HepG2 (cell line): ENCODE measurements around the gene FOXN3. TPM values are rescaled to one million over a fixed set of nuclear protein-coding genes. Genes with fewer than 3 reads are reported as not detected.

Experiments used
- ARNT ChIP-seq: fragments of 450-650 bp; IDR thresholded peaks from 2 replicates; pipeline ENCODE4 v1.6.1; 2017
- FOXA1 ChIP-seq, 2 experiments: fragments of 450-650 bp in 1 of 2; sonication (generic) in 1 of 2; formaldehyde crosslinking in 1 of 2; IDR thresholded peaks; 2 replicates each; pipeline versions ENCODE4 v1.4.0 to v1.6.1; 2016 to 2020; ENCODE audit warnings: missing genetic modification reagents in 1 of 2
- GABPB1 ChIP-seq: IDR thresholded peaks from 2 replicates; pipeline ENCODE4 v1.6.1; 2016; ENCODE audit warnings: mild to moderate bottlenecking, missing genetic modification reagents, moderate library complexity, missing compliant biosample characterization
- HDAC2 ChIP-seq: sonication (generic); formaldehyde crosslinking; IDR thresholded peaks from 2 replicates; pipeline ENCODE4 v1.4.0; 2020; ENCODE audit warnings: missing genetic modification reagents
- HHEX ChIP-seq: IDR thresholded peaks from 2 replicates; pipeline ENCODE4 v1.6.1; 2016; ENCODE audit warnings: control low read depth
- HNF4A ChIP-seq: sonication (generic); formaldehyde crosslinking; IDR thresholded peaks from 2 replicates; pipeline ENCODE4 v1.4.0; 2020; ENCODE audit warnings: missing genetic modification reagents
- KDM5A ChIP-seq: fragments of 200-600 bp; sonication (generic); IDR thresholded peaks from 2 replicates; pipeline ENCODE4 v1.7.0; 2018; ENCODE audit warnings: antibody characterized with exemption, mild to moderate bottlenecking, low read length, borderline replicate concordance
- MED1 ChIP-seq: sonication (generic); formaldehyde crosslinking; IDR thresholded peaks from 2 replicates; pipeline ENCODE4 v1.4.0; 2020; ENCODE audit warnings: missing genetic modification reagents
- NCOA5 ChIP-seq: sonication (generic); formaldehyde crosslinking; IDR thresholded peaks from 2 replicates; pipeline ENCODE4 v1.4.0; 2020; ENCODE audit warnings: missing genetic modification reagents
- NFKBIZ ChIP-seq: IDR thresholded peaks from 2 replicates; pipeline ENCODE4 v1.6.1; 2018; ENCODE audit warnings: missing genetic modification reagents, missing compliant biosample characterization
- NPAS2 ChIP-seq: sonication (generic); formaldehyde crosslinking; IDR thresholded peaks from 2 replicates; pipeline ENCODE4 v1.8.0; 2022; ENCODE audit warnings: mild to moderate bottlenecking, missing genetic modification reagents, borderline replicate concordance
- RARG ChIP-seq: sonication (generic); formaldehyde crosslinking; IDR thresholded peaks from 2 replicates; pipeline ENCODE4 v1.4.0; 2020; ENCODE audit warnings: low read depth, mild to moderate bottlenecking, missing genetic modification reagents
- RFXAP ChIP-seq: sonication (generic); formaldehyde crosslinking; IDR thresholded peaks from 2 replicates; pipeline ENCODE4 v1.4.0; 2020; ENCODE audit warnings: missing genetic modification reagents, borderline replicate concordance
- SOX5 ChIP-seq: IDR thresholded peaks from 2 replicates; pipeline ENCODE4 v1.6.1; 2016; ENCODE audit warnings: borderline replicate concordance
- STAG1 ChIP-seq: sonication (generic); formaldehyde crosslinking; IDR thresholded peaks from 2 replicates; pipeline ENCODE4 v1.4.0; 2020; ENCODE audit warnings: missing genetic modification reagents
- XRCC5 ChIP-seq: fragments of 200-400 bp; formaldehyde crosslinking; optimal IDR thresholded peaks from 2 replicates; pipeline ENCODE3; 2017; ENCODE audit warnings: mild to moderate bottlenecking, low read length
- ZFYVE20 ChIP-seq: sonication (generic); formaldehyde crosslinking; IDR thresholded peaks from 2 replicates; pipeline ENCODE4 v1.8.0; 2023; ENCODE audit warnings: low read depth, mild to moderate bottlenecking, moderate library complexity, missing genetic modification reagents, borderline replicate concordance
- ZNF572 ChIP-seq: sonication (generic); formaldehyde crosslinking; IDR thresholded peaks from 2 replicates; pipeline ENCODE4 v1.5.1; 2020; ENCODE audit warnings: mild to moderate bottlenecking, missing genetic modification reagents
- ZNF7 ChIP-seq: IDR thresholded peaks from 2 replicates; pipeline ENCODE4 v1.6.1; 2016; ENCODE audit warnings: missing biosample characterization, missing genetic modification reagents
- ZNF777 ChIP-seq: sonication (generic); formaldehyde crosslinking; IDR thresholded peaks from 2 replicates; pipeline ENCODE4 v1.4.0; 2020; ENCODE audit warnings: missing genetic modification reagents
- ZNF780A ChIP-seq: sonication (generic); formaldehyde crosslinking; IDR thresholded peaks from 2 replicates; pipeline ENCODE4 v1.8.0; 2022; ENCODE audit warnings: mild to moderate bottlenecking, missing genetic modification reagents, moderate library complexity
- ZSCAN20 ChIP-seq: sonication (generic); formaldehyde crosslinking; IDR thresholded peaks from 2 replicates; pipeline ENCODE4 v1.4.0; 2020; ENCODE audit warnings: missing genetic modification reagents, mild to moderate bottlenecking, borderline replicate concordance
- polyA plus RNA-seq, 8 experiments: library from polyadenylated mRNA; depleted of rRNA in 3 of 8; stranded (reverse) in 7 of 8; unstranded in 1 of 8; fragments of >200 nt; fragmentation: Illumina TruSeq in 4 of 8; extraction: Trizol in 4 of 8; gene quantifications; 2 replicates each; pipeline versions ENCODE4 v1.2.1 to v1.2.3, GENCODE V29; 2011 to 2016; ENCODE audit warnings: low read depth in 4 of 8, missing spikeins in 1 of 8, mixed read lengths in 1 of 8; ENCODE audit not compliant: insufficient read depth in 1 of 8
- total RNA-seq, 5 experiments: library from RNA; depleted of rRNA; stranded (reverse); fragments of >200 nt; fragmentation: Illumina TruSeq; extraction: Trizol; gene quantifications; 2 replicates each; pipeline ENCODE4 v1.2.3, GENCODE V29; 2016; ENCODE audit warnings: low read depth in 1 of 5
- TF ChIP-seq, protein P1 (sequence below): sonication (generic); formaldehyde crosslinking; IDR thresholded peaks from 2 replicates; pipeline ENCODE4 v1.4.0; 2020; ENCODE audit warnings: missing genetic modification reagents
- TF ChIP-seq, protein P2 (sequence below): IDR thresholded peaks from 2 replicates; pipeline ENCODE4 v1.6.1; 2016; ENCODE audit warnings: missing biosample characterization, missing genetic modification reagents, low read depth
- TF ChIP-seq, protein P3 (sequence below): sonication (generic); formaldehyde crosslinking; IDR thresholded peaks from 2 replicates; pipeline ENCODE4 v1.4.0; 2020; ENCODE audit warnings: missing genetic modification reagents, borderline replicate concordance
- TF ChIP-seq, protein P4 (sequence below): sonication (generic); formaldehyde crosslinking; IDR thresholded peaks from 2 replicates; pipeline ENCODE4 v1.4.0; 2020; ENCODE audit warnings: missing genetic modification reagents, mild to moderate bottlenecking, borderline replicate concordance

Gene FOXN3
- total and polyA plus RNA-seq, 2 of the 13 experiments (the other 11 are each of a cell fraction or from before 2014, with no cell fraction given): 32.4 to 70.2 TPM

DNA sequence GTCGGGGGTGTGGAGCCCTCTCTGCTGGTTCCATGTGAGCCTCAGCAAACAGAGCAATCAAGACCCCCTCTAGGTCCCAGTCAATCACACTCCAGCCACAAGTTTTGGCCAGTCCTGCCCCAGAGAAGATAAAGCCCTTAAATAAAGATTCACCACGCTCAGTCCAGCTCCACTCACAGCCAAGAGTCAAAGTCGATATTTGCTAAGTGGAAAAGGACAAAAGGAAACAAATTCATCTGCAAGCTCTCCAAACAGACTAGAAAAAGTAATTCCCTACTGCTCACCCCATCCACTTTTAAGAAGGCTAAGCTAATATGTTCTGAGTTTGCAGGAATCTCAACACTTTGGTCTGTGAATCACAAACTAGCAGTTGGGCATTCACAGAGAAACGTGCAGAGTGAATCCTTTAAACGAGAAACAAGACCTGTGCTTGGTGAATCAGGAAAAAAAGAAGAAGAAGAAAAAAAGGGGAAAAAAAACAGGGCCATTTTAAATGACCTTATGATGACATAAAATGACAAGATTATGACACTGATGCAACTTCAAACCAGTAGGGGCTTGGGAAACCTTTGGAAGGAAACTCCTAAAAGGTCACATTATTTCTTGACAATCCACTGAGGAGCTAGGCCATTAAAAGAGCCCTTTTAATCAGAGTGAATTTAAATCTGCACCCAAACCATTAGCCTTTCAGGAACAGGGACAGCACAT lies 41.8 kb upstream of the FOXN3 start (continued):
- peak; percentile 89 for TF ChIP-seq HNF4A (CRISPR knock-in tag)
- TF ChIP-seq FOXA1 (IDR thresholded peaks at IDR 0.05): no peak
- peak; percentile 52 for TF ChIP-seq FOXA1 (CRISPR knock-in tag; IDR thresholded peaks at IDR 0.05)
- peak; percentile 71; the same call in 1 of the 2 replicates for TF ChIP-seq HDAC2 (CRISPR knock-in tag)
- no peak for TF ChIP-seq NPAS2 (CRISPR knock-in tag)
- no peak for TF ChIP-seq RFXAP
- no peak for TF ChIP-seq ZNF780A (CRISPR knock-in tag)
- TF ChIP-seq RARG (CRISPR knock-in tag): no peak
- TF ChIP-seq ZFYVE20 (CRISPR knock-in tag): no peak
- no peak for TF ChIP-seq ZNF777 (CRISPR knock-in tag)
- no peak for TF ChIP-seq ZSCAN20 (CRISPR knock-in tag)
- TF ChIP-seq ARNT: no peak
- no peak for TF ChIP-seq NFKBIZ
- no peak for TF ChIP-seq GABPB1
- TF ChIP-seq SOX5: peak; percentile 84
- TF ChIP-seq STAG1 (CRISPR knock-in tag): no peak; the same call in 1 of the 2 replicates
- no peak for TF ChIP-seq ZNF572 (CRISPR knock-in tag)
- TF ChIP-seq, protein P1, sequence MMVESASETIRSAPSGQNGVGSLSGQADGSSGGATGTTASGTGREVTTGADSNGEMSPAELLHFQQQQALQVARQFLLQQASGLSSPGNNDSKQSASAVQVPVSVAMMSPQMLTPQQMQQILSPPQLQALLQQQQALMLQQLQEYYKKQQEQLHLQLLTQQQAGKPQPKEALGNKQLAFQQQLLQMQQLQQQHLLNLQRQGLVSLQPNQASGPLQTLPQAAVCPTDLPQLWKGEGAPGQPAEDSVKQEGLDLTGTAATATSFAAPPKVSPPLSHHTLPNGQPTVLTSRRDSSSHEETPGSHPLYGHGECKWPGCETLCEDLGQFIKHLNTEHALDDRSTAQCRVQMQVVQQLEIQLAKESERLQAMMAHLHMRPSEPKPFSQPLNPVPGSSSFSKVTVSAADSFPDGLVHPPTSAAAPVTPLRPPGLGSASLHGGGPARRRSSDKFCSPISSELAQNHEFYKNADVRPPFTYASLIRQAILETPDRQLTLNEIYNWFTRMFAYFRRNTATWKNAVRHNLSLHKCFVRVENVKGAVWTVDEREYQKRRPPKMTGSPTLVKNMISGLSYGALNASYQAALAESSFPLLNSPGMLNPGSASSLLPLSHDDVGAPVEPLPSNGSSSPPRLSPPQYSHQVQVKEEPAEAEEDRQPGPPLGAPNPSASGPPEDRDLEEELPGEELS (CRISPR knock-in tag): peak; percentile 63; the same call in 1 of the 2 replicates
- TF ChIP-seq, protein P2, sequence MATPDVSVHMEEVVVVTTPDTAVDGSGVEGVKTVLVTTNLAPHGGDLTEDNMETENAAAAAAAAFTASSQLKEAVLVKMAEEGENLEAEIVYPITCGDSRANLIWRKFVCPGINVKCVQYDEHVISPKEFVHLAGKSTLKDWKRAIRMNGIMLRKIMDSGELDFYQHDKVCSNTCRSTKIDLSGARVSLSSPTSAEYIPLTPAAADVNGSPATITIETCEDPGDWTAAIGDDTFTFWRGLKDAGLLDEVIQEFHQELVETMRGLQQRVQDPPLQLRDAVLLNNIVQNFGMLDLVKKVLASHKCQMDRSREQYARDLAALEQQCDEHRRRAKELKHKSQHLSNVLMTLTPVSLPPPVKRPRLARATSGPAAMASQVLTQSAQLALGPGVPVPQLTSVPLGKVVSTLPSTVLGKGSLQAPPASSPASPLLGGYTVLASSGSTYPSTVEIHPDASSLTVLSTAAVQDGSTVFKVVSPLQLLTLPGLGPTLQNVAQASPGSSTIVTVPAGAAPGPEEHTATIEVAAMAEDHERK: no peak
- TF ChIP-seq KDM5A: no peak
- peak; percentile 42; the same call in 1 of the 2 replicates for TF ChIP-seq MED1
- TF ChIP-seq, protein P3, sequence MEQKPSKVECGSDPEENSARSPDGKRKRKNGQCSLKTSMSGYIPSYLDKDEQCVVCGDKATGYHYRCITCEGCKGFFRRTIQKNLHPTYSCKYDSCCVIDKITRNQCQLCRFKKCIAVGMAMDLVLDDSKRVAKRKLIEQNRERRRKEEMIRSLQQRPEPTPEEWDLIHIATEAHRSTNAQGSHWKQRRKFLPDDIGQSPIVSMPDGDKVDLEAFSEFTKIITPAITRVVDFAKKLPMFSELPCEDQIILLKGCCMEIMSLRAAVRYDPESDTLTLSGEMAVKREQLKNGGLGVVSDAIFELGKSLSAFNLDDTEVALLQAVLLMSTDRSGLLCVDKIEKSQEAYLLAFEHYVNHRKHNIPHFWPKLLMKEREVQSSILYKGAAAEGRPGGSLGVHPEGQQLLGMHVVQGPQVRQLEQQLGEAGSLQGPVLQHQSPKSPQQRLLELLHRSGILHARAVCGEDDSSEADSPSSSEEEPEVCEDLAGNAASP (CRISPR knock-in tag): peak; percentile 47; the same call in 1 of the 2 replicates
- no peak for TF ChIP-seq NCOA5 (CRISPR knock-in tag)
- peak; percentile 45 for TF ChIP-seq ZNF7
- TF ChIP-seq XRCC5: no peak
- TF ChIP-seq, protein P4, sequence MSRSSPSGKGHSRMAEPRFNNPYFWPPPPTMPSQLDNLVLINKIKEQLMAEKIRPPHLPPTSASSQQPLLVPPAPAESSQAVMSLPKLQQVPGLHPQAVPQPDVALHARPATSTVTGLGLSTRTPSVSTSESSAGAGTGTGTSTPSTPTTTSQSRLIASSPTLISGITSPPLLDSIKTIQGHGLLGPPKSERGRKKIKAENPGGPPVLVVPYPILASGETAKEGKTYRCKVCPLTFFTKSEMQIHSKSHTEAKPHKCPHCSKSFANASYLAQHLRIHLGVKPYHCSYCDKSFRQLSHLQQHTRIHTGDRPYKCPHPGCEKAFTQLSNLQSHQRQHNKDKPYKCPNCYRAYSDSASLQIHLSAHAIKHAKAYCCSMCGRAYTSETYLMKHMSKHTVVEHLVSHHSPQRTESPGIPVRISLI: peak; percentile 60; the same call in 1 of the 2 replicates
- no peak for TF ChIP-seq HHEX (CRISPR knock-in tag)
